Uterus (tissue), 4 donors: ENCODE results near the gene TMEM51. TPM values are rescaled to one million over a fixed set of nuclear protein-coding genes. Genes with fewer than 3 reads are reported as not detected.

Experiments
- DNase-seq, 2 donors: peaks; one replicate each; pipeline ENCODE4 v3.0.0-alpha.2; 2019 to 2020
- H3K27ac ChIP-seq, 2 donors: fragments of 200-600 bp; sonication (generic); 1 replicate in 1 of 2; 2 replicates in 1 of 2; pipeline ENCODE4 v1.5.1; 2016 to 2018
- H3K27me3 ChIP-seq, 2 donors: fragments of 200-600 bp; sonication (generic); one replicate each; pipeline ENCODE4 v1.5.1; 2018 to 2019; ENCODE audit warnings: control low read depth in 1 of 2
- H3K36me3 ChIP-seq, 2 donors: fragments of 200-600 bp; sonication (generic); one replicate each; pipeline ENCODE4 v1.5.1; 2019; ENCODE audit warnings: control low read depth in 1 of 2
- H3K4me1 ChIP-seq, 2 donors: fragments of 200-600 bp; sonication (generic); one replicate each; pipeline ENCODE4 v1.5.1; 2018 to 2019; ENCODE audit warnings: control low read depth in 1 of 2
- H3K4me3 ChIP-seq, 2 donors: fragments of 200-600 bp; sonication (generic); 1 replicate in 1 of 2; 2 replicates in 1 of 2; pipeline ENCODE4 v1.5.1; 2018 to 2019; ENCODE audit warnings: mild to moderate bottlenecking in 1 of 2
- H3K9me3 ChIP-seq, 2 donors: fragments of 200-600 bp; sonication (generic); one replicate each; pipeline ENCODE4 v1.5.1; 2019; ENCODE audit warnings: control low read depth in 1 of 2
- POLR2A ChIP-seq, 2 donors: fragments of 450-650 bp; IDR thresholded peaks; one replicate each; pipeline ENCODE4 v1.6.1; 2016; ENCODE audit warnings: antibody characterized with exemption in 2 of 2, mild to moderate bottlenecking in 1 of 2, moderate library complexity in 1 of 2
- intact Hi-C: fragments of 100-400 bp; cut with DNase I; formaldehyde crosslinking; loops from one replicate; pipeline ENCODE4 v1.15.1; 2023; ENCODE audit warnings: low total_unique reads
- total RNA-seq, 4 donors: library from RNA; depleted of rRNA in 3 of 4; stranded (reverse); fragments of >200 nt in 3 of 4; gene quantifications; one replicate each; pipeline versions ENCODE4 v1.1.0 to v1.2.4, GENCODE V29; 2014 to 2023
- TF ChIP-seq, protein P1 (sequence below), 4 experiments: fragments of 200-600 bp in 2 of 4; fragments of 450-650 bp in 2 of 4; sonication (generic) in 2 of 4; IDR thresholded peaks; one replicate each; pipeline ENCODE4 v1.5.1; 2016 to 2019; ENCODE audit warnings: antibody characterized with exemption in 4 of 4, mild to moderate bottlenecking in 2 of 4, moderate library complexity in 1 of 4
- donor health status: DM: yes; HTN: yes; CAD: no.

TMEM51 gene
- total RNA-seq, 4 donors from 2014 or later, result 1.3 to 45.0 (median 9.9) TPM

DNA sequence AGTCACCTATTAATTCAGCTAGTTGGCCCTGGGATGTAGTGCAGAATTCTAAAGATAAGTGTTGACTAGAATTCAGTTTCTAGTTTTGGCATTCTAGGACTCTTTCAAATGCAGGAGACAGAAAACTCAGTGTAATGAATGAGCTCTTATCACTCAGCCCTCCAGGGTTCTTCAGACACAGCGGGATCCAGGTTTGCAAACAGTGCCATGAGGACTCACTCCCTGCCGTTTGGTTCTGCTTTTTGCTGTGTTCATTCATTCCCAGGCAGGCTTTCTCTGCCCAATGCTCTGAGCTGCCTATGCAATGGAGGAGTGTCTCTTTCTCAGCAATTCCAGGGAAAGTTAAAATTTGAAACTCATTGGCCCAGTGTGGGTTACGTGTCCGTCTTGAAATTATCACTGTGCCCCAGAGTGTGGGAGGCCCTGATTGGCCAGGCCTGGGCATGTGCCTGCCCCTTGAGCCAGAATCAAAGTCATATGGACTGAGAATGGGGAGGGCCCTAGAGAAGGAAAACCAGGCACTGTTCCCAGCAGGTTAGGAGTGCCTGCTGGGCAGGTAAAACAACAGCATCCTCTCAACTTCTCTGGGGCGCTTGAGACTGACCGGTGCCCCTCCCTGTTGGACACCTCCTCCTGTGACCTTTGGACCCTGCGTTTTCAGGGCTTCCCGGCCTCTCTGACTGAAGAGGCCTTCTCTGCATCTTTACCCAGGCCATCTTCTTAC is 43.4 kb downstream of the TMEM51 start:
- H3K27ac ChIP-seq, result no peak overlapping the region
- H3K27me3 ChIP-seq, result no peaks in the 10 kb centered on the region
- intact Hi-C loops, result no loop called here
- TF ChIP-seq, protein P1, sequence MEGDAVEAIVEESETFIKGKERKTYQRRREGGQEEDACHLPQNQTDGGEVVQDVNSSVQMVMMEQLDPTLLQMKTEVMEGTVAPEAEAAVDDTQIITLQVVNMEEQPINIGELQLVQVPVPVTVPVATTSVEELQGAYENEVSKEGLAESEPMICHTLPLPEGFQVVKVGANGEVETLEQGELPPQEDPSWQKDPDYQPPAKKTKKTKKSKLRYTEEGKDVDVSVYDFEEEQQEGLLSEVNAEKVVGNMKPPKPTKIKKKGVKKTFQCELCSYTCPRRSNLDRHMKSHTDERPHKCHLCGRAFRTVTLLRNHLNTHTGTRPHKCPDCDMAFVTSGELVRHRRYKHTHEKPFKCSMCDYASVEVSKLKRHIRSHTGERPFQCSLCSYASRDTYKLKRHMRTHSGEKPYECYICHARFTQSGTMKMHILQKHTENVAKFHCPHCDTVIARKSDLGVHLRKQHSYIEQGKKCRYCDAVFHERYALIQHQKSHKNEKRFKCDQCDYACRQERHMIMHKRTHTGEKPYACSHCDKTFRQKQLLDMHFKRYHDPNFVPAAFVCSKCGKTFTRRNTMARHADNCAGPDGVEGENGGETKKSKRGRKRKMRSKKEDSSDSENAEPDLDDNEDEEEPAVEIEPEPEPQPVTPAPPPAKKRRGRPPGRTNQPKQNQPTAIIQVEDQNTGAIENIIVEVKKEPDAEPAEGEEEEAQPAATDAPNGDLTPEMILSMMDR (IDR thresholded peaks at IDR 0.05), result no peak
- no peak for TF ChIP-seq POLR2A (IDR thresholded peaks at IDR 0.05)
- no peaks in the 10 kb centered on the region for H3K36me3 ChIP-seq
- H3K4me1 ChIP-seq, result no peaks in the 10 kb centered on the region
- no peaks in the 10 kb centered on the region for H3K9me3 ChIP-seq
- no peak overlapping the region for H3K4me3 ChIP-seq
- no peak for DNase-seq

DNA sequence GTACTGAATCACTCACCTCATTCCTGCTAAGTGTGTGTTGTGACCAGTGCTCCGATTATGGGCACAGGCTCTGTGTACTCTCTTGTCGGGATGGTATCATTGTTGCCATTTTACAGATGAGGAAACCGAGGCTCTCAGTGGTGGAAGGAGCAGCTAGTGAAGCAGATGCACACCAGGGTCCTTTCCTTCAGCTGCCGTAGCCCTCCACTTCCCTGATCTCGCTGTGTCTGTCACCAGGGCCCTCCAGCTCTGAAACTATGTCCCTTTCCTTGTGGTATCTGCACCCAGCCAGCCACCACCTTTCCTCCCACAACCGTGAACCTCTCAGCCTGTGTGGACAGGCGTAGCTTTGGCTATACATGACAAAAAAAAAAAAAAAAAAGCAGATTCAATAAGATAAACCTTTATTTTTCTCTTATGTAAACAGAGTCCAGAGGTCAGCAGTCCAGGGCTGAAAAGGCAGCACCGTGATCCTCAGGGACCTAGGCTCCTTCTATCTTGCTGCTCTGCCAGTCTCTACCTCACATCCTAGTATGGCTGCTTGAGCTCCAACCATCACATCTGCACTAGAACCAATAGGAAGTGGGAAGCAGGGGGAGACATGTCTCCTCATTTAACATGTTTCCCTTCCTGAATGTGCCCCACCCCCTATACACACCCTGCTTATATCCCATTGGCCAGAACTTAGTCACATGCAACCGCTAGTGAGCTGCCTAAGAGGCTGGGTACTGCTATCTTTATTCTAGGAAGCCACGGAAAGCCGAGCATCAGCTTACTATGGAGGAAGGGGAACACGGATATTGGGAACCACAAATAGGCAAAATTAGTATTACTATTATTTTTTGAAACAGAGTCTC is 44.3 kb downstream of the TMEM51 start:
- H3K36me3 ChIP-seq, result no peaks in the 10 kb centered on the region
- H3K4me3 ChIP-seq, result no peak overlapping the region
- H3K9me3 ChIP-seq, result no peaks in the 10 kb centered on the region
- TF ChIP-seq POLR2A (IDR thresholded peaks at IDR 0.05), result no peak
- TF ChIP-seq, protein P1 (IDR thresholded peaks at IDR 0.05), result no peak
- DNase-seq, result no peak
- H3K4me1 ChIP-seq, result no peaks in the 10 kb centered on the region
- intact Hi-C loops, result no loop called here
- no peaks in the 10 kb centered on the region for H3K27me3 ChIP-seq
- no peak overlapping the region for H3K27ac ChIP-seq

DNA sequence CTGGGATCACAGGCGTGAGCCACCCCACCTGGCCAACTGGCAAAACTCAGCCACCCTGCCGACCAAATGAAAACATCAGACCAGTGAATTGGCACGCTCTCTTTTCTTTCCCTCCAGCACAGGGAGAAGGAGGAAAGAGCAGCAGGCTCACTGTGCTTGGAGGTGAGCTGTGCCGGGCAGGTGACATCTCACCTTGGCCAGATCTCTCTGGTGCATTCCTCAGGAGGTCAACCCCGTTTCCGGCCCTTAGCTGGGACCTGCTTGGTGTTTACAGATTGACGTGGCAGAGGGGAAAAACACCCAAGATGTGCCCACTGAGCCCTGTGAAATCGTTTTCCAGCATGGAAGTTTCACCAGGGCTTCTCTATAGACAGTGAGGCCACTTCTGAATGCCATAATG is 45.1 kb downstream of the TMEM51 start:
- Histone ChIP-seq H3K27me3 (no peaks in the 10 kb centered on the region), H3K27ac (no peak overlapping the region), H3K36me3 (no peaks in the 10 kb centered on the region), H3K4me1 (no peaks in the 10 kb centered on the region), H3K9me3 (no peaks in the 10 kb centered on the region), H3K4me3 (no peak overlapping the region)
- intact Hi-C loops, result no loop called here
- no peak for TF ChIP-seq POLR2A (IDR thresholded peaks at IDR 0.05)
- TF ChIP-seq, protein P1 (IDR thresholded peaks at IDR 0.05), result no peak
- no peak for DNase-seq

DNA sequence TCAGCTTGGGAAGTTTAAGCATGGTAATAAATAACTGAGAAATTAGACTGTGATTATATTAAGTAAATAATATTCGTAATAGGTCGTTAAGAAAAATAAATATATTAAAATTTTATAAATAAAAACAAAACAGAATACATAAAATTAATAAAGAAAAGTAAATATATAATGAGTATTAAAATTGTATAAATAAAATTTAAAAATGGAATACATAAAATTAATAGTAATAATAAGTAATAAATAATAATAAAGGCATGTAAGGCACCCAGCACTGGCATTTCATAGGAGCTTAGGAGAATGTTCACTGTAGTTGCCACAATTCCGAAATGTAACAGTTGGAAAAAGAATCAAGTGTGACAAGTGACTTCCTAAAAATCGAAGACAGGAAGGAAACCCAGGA is 47.7 kb downstream of the TMEM51 start:
- no peak overlapping the region for H3K4me3 ChIP-seq
- intact Hi-C loops, result no loop called here
- no peaks in the 10 kb centered on the region for H3K36me3 ChIP-seq
- H3K9me3 ChIP-seq, result no peaks in the 10 kb centered on the region
- no peak for DNase-seq
- H3K27me3 ChIP-seq, result no peaks in the 10 kb centered on the region
- TF ChIP-seq, protein P1 (IDR thresholded peaks at IDR 0.05), result no peak
- TF ChIP-seq POLR2A (IDR thresholded peaks at IDR 0.05), result no peak
- H3K27ac ChIP-seq, result no peak overlapping the region
- H3K4me1 ChIP-seq, result no peaks in the 10 kb centered on the region
